Non-pigmented ciliary epithelial cell (primary cell): ENCODE results near the gene HEMGN.

Source experiments
- DNase-seq: peaks from one replicate; pipeline ENCODE4 v3.0.0-alpha.2; 2010; ENCODE audit warnings: low read depth

HEMGN gene

DNA sequence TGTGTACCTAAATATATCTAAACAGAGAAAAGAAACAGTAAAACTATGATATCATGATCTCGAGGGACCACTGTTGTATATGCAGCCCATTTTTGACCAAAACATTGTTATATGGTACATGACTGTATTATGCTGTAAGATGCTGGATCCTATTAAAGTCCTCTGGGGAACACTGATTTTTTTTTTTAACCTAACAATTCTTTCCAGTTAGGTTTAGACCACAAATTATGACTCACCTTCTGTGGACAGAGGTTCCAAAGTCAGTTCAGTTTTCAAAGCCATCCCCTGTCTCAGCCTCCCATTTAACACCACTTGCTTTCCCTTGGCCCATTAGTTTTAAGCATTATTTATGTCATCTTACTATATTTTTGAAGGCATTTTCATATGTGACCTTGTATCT lies 42.8 kb downstream of the HEMGN start:
- DNase-seq = no peak

- no peak for DNase-seq
These were observed 45.6 kb downstream of the HEMGN start for GRCh38 chr9:97892421-97892820.

DNA sequence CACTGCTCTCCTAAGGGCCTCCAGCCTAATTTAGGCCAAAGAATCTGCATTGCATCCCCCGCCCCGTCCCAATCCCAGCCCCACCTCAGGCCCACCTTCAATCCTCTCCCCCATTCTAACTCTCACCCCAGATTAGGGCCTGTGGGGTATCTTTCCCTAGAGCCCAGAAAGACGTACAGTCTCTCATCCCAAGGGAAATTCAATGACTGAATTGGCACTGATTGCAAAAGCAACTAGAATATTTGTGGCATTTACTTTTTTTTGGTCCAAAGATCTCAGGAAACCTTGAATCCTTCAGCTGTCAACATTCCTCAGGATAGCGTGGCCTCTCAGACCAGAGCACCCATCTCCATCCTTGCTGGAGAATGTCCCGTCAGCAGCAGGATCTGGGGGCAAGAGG lies 46.2 kb downstream of the HEMGN start:
- no peak for DNase-seq

DNA sequence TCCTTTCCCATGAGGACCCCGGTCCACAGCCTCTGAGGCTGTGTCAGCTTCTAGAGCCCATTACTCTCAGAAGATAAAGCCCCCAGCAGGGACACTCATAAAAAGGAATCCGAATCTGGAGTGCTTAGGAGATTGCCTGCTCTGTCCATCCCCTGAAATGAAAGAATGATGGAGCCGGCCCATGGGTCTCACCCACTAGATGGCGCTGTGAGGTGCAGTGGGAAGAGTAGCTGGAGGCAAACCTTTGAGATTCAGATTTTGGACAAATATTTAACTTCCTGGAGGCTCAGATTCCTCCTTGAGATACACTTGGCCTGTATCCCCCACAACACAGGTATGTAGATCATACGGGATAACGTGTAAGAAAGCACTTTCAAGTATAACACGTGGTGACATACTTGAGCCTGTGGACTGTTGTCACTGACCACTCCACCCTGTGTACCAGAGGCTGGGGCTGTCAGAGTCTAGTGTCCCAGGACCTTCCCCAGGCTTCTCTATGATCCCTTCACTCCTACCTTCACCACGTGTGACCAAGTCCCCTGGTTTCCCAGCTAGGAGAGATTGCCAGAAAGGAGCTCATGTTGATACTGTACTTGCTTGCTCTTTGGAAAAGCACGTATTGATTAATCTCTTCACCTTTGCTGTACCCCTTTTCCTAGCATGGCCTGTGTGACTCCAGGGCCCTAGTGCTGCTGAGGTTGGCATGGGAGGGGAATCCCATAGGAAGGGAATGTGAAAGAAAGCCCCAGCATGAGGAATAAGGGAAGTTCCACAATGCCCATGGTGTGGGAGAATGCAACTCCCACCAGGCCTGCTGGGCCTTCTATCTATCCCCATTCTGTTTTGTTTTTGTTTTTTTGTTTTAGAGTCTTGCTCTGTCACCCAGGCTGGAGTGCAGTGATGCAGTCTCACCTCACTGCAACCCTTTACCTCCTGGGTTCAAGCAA lies 47.8 kb downstream of the HEMGN start:
- no peak for DNase-seq

DNA sequence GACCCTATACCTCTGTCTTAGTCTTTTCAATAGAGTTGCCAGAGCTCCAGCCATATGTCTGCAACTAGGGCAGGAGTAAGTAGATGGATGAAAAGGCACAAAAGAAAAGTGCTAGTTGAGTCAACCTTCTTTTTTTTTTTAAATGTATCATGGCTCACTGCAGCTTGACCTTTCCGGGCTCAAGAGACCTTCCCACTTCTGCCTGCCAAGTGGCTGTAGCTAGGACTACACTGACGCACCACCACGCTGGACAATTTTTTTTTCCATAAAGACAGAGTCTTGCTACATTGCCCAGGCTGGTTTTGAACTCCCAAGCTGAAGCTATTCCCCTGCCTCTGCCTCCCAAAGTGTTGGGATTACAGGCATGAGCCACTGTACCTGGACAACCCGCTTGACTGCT lies 57.6 kb downstream of the HEMGN start:
- DNase-seq = no peak
